GM23248 (cell line): ENCODE data around the gene NHSL2.

Source experiments
- EZH2 ChIP-seq: fragments of 200-600 bp; sonication (generic); IDR thresholded peaks from 2 replicates; pipeline ENCODE4 v1.6.1; 2018; ENCODE audit warnings: antibody characterized with exemption, mild to moderate bottlenecking; ENCODE audit not compliant: insufficient read depth, poor library complexity, severe bottlenecking
- EZH2phosphoT487 ChIP-seq: fragments of 200-600 bp; sonication (generic); IDR thresholded peaks from 2 replicates; pipeline ENCODE4 v1.6.1; 2018; ENCODE audit warnings: antibody characterized with exemption, moderate library complexity, mild to moderate bottlenecking, low read depth; ENCODE audit not compliant: insufficient read depth

- no peak for TF ChIP-seq EZH2
- TF ChIP-seq EZH2phosphoT487: no peak
Measured at GRCh38 chrX:72126048-72126415, 215.4 kb downstream of the NHSL2 start.
